Activated T-cell treated with anti-CD3 and anti-CD28 coated beads, Interleukin-2, amount 50 U/mL, for 72 hours (primary cell): ENCODE results near the gene CHAD. TPM values are rescaled to one million over a fixed set of nuclear protein-coding genes. Genes with fewer than 3 reads are reported as not detected.

Source experiments
- ATAC-seq, 2 donors: fragments of 150-1000 bp; cut with Tn5 transposase; replicated peaks in 1 of 2; 2 replicates each; pipeline ENCODE4 v1.10.0; 2021; ENCODE audit warnings: moderate library complexity in 2 of 2, mild to moderate bottlenecking in 1 of 2
- DNase-seq, 2 donors: peaks; one replicate each; pipeline ENCODE4 v3.0.0; 2021 to 2022; ENCODE audit warnings: mixed read lengths in 1 of 2
- H3K27ac Mint-ChIP-seq: one replicate; pipeline ENCODE4 v1.8.0; 2022; ENCODE audit warnings: mild to moderate bottlenecking, moderate library complexity, mixed read lengths
- H3K27me3 Mint-ChIP-seq: one replicate; pipeline ENCODE4 v1.8.0; 2022; ENCODE audit warnings: low read depth, mixed read lengths
- H3K36me3 Mint-ChIP-seq, 2 donors: one replicate each; pipeline ENCODE4 v1.8.0; 2022; ENCODE audit warnings: mixed read lengths in 2 of 2, mild to moderate bottlenecking in 1 of 2; ENCODE audit not compliant: insufficient read depth in 2 of 2
- H3K4me1 Mint-ChIP-seq: one replicate; pipeline ENCODE4 v1.8.0; 2022; ENCODE audit warnings: low read depth, mixed read lengths
- H3K4me3 Mint-ChIP-seq, 2 donors: one replicate each; pipeline ENCODE4 v1.8.0; 2022; ENCODE audit warnings: mild to moderate bottlenecking in 2 of 2, mixed read lengths in 2 of 2, moderate library complexity in 2 of 2
- H3K9me3 Mint-ChIP-seq, 2 donors: one replicate each; pipeline ENCODE4 v1.8.0; 2022; ENCODE audit warnings: mixed read lengths in 2 of 2
- total RNA-seq, 2 donors: library from RNA; stranded (reverse); gene quantifications; one replicate each; pipeline ENCODE4 v1.2.3, GENCODE V29; 2022

Gene CHAD
- total RNA-seq, 2 donors from 2014 or later = not detected

DNA sequence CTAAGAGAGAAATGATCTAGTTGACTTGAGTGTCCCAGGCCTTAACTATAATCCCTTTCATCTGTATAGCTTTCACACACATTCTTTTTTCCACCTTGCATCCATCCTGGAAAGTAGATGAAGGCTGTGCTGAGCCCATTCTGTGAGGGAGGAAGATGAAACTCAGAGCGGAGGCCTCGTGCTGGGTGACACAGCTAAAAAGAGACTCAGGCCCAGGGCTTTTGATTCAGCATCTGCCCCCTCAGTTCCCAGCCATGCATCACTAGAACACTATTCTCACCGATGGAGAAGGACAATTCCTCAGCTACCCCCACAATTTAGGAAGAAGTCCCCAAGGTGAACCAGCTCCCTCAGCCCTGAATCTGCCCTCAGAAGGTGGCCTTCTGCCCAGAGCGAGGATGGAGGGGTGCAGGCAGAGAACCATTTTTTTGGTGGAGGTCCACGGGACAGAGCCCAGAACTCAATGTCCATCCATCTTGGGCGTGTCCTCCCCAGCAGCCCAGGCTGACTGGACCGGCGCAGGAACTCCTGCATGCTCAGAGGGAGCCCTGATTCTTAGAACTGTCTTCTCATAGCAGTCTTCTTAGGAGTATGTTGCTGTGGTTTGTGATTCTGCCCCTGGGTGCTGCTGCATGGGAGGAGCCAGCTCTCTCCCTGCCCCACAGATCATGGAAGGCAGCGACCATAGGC is 33.8 kb upstream of the CHAD start:
- no peaks in the 10 kb centered on the region for H3K36me3 Mint-ChIP-seq
- no peak overlapping the region for H3K27ac Mint-ChIP-seq
- H3K4me3 Mint-ChIP-seq = no peak overlapping the region
- peaks cover 21% of the 10 kb centered on the region for H3K4me1 Mint-ChIP-seq
- DNase-seq (no peak), ATAC-seq (peak; percentile 30 to 38)
- H3K9me3 Mint-ChIP-seq = no peaks in the 10 kb centered on the region
- no peaks in the 10 kb centered on the region for H3K27me3 Mint-ChIP-seq

DNA sequence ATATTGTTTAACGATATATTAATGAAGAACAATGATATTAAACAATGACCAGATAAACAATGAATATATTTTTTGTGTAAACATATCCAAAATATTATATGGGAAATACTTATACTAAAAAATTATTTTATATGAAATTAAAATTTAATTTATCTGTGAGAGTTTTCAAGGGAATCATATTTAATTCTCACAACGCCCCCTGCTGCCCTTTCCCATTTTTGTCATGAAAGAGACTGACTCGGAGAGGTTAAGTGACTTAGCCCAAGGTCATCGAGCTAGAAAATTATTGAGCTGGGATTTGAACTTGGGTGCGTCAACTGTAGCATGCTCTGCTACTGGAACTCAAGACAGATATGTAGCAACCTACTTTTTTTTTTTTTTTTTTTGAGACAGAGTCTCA is 32.4 kb upstream of the CHAD start:
- ATAC-seq = no peak

DNA sequence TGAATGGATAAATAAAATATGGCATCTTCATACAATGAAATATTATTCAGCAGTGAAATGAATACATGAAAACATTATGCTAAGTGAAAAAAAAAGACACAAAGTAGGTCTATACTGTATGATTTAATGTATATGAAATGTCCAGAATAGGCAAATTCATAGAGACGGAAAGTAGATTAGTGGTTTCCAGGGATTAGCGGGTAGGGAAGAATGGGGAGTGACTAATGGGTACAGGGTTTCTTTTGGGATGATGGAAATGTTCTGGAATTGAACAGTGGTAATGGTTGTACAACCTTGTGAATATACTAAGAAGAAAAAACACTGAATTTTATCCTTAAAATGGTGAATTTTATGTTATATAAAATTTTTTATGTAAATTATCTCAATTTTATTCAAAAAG is 31.0 kb upstream of the CHAD start:
- H3K4me3 Mint-ChIP-seq = no peak overlapping the region
- DNase-seq (no peak), ATAC-seq (no peak)
- no peaks in the 10 kb centered on the region for H3K36me3 Mint-ChIP-seq
- no peaks in the 10 kb centered on the region for H3K9me3 Mint-ChIP-seq
- peaks cover 16% of the 10 kb centered on the region for H3K4me1 Mint-ChIP-seq
- no peaks in the 10 kb centered on the region for H3K27me3 Mint-ChIP-seq
- no peak overlapping the region for H3K27ac Mint-ChIP-seq

More for the DNA sequence above, 32.4 kb upstream of the CHAD start:
- Mint-ChIP-seq H3K4me3 (no peak overlapping the region), H3K36me3 (no peaks in the 10 kb centered on the region), H3K9me3 (no peaks in the 10 kb centered on the region), H3K27ac (no peak overlapping the region), H3K4me1 (peaks cover 20% of the 10 kb centered on the region), H3K27me3 (no peaks in the 10 kb centered on the region)
- DNase-seq = peak in 1 of 2 donors; percentile 38

DNA sequence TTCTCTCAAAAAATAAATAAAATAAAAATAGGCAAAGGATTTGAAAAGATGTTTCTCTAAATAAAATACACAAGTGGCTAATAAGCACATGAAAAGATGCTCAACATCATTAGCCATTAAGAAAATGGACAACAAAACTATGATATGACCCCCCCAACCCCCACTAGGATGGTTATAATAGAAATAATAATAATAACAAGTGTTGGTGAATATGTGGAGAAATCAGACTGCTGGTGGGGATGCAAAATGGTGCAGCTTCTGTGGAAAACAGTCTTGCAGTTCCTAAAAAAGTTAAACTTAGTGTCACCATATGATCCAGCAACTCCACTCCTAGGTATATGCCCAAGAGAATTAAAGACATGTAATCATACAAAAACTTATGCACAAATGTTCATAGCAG is 30.6 kb upstream of the CHAD start:
- ATAC-seq (no peak), DNase-seq (no peak)
- no peak overlapping the region for H3K4me3 Mint-ChIP-seq
- no peaks in the 10 kb centered on the region for H3K36me3 Mint-ChIP-seq
- H3K9me3 Mint-ChIP-seq = no peaks in the 10 kb centered on the region
- no peaks in the 10 kb centered on the region for H3K27me3 Mint-ChIP-seq
- H3K4me1 Mint-ChIP-seq = peaks cover 11% of the 10 kb centered on the region
- H3K27ac Mint-ChIP-seq = no peak overlapping the region

DNA sequence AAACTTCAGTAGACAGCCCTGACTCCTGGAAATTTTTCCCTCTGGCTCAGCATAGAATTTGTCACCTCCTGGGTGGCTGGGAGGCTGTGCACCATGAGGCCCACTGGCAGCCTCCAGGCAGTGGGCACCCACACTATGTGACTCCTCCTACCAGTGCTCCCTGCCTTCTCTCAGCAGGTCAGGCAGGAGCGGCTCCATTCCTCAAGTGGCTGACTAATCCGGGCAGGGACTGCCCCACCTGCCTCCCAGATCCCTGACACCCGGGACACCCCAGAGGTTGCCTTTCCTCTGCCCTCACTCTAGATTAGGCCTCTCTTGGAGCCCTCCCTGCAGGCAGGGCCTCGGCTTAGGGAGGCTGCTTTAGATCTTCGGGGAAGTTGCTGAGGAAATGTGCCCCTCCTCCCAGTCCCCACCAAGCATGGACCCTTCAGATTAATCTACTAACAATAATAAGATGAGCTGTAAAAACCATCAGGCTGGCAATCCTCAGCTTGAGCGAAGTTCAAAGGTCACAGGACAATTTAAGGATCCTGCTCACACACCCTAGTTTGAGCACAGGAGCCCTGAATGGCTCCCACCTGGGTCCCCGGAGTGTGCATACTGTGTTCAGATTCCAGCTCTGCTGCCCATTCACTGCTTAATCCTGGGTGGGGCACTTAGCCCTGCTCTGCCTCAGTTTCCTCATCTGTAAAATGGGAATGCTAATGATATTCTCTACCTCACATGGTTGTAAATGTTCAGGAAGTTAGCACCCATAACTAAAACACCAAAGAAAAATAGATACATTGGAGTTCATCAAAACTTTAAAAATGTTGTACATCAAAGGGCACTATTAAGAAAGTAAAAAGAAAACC is 29.6 kb upstream of the CHAD start:
- H3K4me3 Mint-ChIP-seq = no peak overlapping the region
- ATAC-seq (no peak), DNase-seq (no peak)
- H3K36me3 Mint-ChIP-seq = no peaks in the 10 kb centered on the region
- H3K4me1 Mint-ChIP-seq = peaks cover 1% of the 10 kb centered on the region
- no peak overlapping the region for H3K27ac Mint-ChIP-seq
- no peaks in the 10 kb centered on the region for H3K27me3 Mint-ChIP-seq
- H3K9me3 Mint-ChIP-seq = no peaks in the 10 kb centered on the region

DNA sequence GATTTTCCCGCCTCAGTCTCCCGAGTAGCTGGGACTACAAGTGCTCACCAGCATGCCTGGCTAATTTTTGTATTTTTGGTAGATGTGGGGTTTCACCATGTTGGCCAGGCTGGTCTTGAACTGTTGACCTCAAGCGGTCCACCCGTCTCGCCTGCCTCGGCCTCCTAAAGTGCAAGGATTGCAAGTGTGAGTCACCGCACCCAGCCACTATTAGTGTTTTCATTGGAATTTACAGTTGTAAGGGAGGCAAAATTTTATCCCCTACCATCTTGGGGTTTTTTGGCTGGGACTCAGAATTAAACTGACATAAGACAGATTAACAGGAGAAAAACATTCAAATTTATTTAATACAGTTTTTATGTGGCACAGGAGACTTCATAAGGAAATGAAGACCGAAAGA is 27.2 kb upstream of the CHAD start:
- no peak overlapping the region for H3K4me3 Mint-ChIP-seq
- no peaks in the 10 kb centered on the region for H3K9me3 Mint-ChIP-seq
- H3K36me3 Mint-ChIP-seq = no peaks in the 10 kb centered on the region

DNA sequence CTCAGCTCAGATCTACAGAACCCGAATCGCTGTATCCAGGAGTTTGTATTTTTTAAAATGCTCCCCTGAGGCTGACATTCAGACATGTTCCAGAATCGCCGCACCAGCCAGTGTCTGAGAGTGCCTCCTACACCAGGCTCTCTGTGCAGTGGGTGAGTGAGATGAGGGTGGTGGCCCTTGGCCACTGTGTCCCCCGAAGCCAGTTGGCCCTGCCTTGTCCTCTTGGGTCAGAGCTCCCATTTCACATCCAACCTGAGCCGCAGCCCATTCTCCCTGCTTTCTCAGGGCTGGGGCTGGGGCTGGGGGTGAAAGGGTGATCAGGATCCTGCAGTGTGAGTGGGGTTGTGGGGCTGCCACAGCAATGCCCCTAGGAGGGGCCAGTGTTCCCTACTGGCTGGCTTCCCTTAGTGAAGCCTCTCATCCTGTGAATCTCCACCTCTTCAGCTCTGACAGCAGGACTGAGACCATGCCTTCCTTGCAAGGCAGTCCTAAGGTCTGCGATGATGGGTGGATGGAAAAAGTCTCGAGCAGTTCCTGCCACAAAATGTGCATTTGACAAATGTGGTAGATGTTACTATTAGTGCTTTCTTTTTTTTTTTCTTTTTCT is 26.6 kb upstream of the CHAD start:
- H3K9me3 Mint-ChIP-seq = no peaks in the 10 kb centered on the region
- H3K4me1 Mint-ChIP-seq = no peaks in the 10 kb centered on the region
- no peak overlapping the region for H3K4me3 Mint-ChIP-seq
- no peaks in the 10 kb centered on the region for H3K36me3 Mint-ChIP-seq
- ATAC-seq (no peak), DNase-seq (no peak)
- no peaks in the 10 kb centered on the region for H3K27me3 Mint-ChIP-seq
- no peak overlapping the region for H3K27ac Mint-ChIP-seq

More for the DNA sequence above, 27.2 kb upstream of the CHAD start:
- H3K27me3 Mint-ChIP-seq = no peaks in the 10 kb centered on the region
- DNase-seq (no peak), ATAC-seq (no peak)
- H3K4me1 Mint-ChIP-seq = no peaks in the 10 kb centered on the region
- no peak overlapping the region for H3K27ac Mint-ChIP-seq

DNA sequence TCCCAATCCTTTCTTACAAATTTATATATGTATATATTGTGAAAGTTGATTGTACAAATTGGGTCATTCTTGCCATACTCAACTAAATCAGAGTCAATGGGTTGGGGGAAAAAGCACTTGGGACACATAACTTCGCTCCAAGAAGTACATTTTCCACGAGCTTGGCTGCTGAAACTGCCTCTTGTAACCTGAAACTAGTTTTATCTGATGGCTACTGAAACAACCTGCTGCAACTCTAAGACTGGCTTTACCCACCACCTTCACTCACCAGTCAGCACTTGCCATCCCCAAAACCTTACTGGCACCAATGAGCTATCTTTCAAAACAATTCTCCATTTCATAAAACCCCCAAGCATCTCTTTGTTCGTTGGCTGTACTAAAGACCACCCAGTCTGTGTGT is 25.1 kb upstream of the CHAD start:
- Mint-ChIP-seq H3K27ac (no peak overlapping the region), H3K4me3 (no peak overlapping the region), H3K36me3 (no peaks in the 10 kb centered on the region), H3K4me1 (no peaks in the 10 kb centered on the region), H3K27me3 (no peaks in the 10 kb centered on the region), H3K9me3 (no peaks in the 10 kb centered on the region)
- ATAC-seq = no peak
- no peak for DNase-seq

DNA sequence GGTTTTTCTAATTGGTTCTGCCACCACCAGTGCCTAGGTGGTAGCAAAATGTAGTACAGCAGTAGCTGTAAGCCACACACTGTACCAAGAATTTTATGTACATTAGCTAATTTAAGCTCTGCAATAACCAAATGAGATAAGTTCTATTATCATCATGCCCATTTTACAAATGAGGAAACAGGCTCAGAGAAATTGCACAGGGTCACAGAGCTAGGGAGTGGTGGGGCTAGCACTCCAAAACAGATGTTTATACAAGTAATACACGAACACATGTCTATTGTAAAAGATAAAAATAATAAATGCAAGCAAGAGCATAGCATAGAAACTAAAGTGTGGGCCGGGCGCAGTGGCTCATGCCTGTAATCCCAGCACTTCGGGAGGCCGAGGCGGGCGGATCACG is 23.5 kb upstream of the CHAD start:
- no peaks in the 10 kb centered on the region for H3K36me3 Mint-ChIP-seq
- no peak overlapping the region for H3K4me3 Mint-ChIP-seq
- no peak for ATAC-seq
- no peaks in the 10 kb centered on the region for H3K27me3 Mint-ChIP-seq
- no peak for DNase-seq
- no peak overlapping the region for H3K27ac Mint-ChIP-seq
- no peaks in the 10 kb centered on the region for H3K9me3 Mint-ChIP-seq
- H3K4me1 Mint-ChIP-seq = peaks cover 10% of the 10 kb centered on the region

DNA sequence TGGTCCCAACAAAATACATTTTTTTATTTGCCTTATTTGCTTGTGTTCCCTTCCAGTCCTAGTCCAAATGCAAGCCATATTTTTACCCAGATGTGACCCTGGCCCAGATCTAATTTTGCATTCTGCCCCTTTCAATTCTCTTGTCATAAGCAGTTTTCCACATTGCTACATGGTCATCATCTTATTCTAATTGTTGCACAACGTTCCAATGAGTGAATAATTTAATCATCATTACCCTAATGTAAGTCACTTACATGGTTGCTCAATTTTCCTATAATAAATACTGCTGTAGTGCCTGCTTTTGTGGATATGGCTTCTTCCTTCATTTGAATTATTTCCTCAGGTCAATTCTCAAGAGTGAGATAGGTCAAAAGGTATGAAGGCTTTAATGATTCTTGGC is 22.8 kb upstream of the CHAD start:
- no peak overlapping the region for H3K27ac Mint-ChIP-seq

DNA sequence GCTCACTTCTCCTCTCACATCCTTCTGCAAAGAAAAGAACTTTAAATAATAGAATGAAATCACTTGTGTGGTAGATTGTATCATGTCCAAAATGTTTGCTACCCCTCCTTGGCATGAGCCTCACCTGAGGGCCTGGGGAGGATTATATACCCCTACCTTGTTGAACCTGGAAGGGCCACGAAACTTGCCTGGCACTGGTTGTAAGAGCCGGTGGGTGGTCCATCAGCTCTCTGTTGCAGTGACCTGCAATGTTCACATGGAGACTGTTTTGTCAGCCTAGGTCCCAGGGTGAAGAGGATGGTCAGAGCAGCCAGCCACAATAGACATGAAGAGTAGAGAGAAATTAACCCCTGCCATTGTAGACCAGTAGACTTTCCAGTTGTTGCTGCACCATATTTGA is 20.2 kb upstream of the CHAD start:
- ATAC-seq = no peak
- Mint-ChIP-seq H3K4me1 (peaks cover 12% of the 10 kb centered on the region), H3K27me3 (no peaks in the 10 kb centered on the region), H3K9me3 (no peaks in the 10 kb centered on the region), H3K4me3 (no peak overlapping the region), H3K36me3 (peaks cover 2 to 4% of the 10 kb centered on the region in 2 donors), H3K27ac (no peak overlapping the region)
- no peak for DNase-seq

More for the DNA sequence above, 22.8 kb upstream of the CHAD start:
- Mint-ChIP-seq H3K36me3 (no peaks in the 10 kb centered on the region), H3K9me3 (no peaks in the 10 kb centered on the region), H3K27me3 (no peaks in the 10 kb centered on the region), H3K4me3 (no peak overlapping the region), H3K4me1 (peaks cover 12% of the 10 kb centered on the region)
- DNase-seq = no peak
- no peak for ATAC-seq

DNA sequence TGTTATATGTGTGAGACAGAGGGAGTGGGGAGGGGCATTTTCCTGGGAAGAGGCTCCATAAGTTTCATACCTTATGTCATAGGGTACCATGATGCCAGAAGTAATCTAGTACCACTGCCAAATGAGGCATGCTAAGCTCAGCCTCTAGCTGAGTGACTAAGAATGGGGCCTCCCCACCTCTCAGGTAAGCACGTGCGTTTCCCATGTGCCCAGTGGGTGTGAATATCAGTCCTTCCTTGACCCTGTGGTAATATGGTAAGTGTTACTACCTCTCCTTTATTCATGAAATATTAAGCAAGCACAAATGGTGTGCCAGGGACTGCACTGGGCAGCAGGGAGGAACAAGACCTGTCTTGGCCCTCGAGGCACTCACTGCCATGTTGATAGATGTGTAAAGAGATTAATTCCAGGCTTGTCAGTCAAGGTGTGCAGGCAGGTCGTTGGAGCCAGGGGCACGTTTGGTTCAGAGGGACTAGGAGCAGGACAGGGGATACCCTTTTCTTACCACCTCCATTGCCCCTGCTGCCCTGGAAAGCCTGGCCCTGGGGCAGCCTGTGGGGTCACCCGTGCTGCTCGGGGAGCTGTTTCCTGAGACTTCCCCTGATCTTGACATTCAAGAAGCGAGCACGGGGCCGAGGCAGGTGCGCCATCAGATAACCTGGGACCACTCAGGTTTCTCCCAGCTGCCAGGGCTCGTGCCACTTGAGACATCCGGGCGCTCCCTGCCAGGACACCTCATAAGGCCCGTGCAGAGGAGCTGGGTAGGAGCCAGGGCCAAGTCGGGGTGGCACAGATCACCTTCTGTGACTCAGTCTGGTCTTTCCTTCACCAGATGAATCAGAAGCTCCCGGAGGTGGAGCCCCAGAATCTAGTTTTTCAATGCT is 18.8 kb upstream of the CHAD start:
- Mint-ChIP-seq H3K9me3 (no peaks in the 10 kb centered on the region), H3K27ac (no peak overlapping the region), H3K36me3 (peaks cover 4 to 9% of the 10 kb centered on the region in 2 donors), H3K27me3 (no peaks in the 10 kb centered on the region), H3K4me1 (peaks cover 18% of the 10 kb centered on the region), H3K4me3 (no peak overlapping the region)
- DNase-seq = peak in 1 of 2 donors; percentile 35
- peak; percentile 83 for ATAC-seq
